Peyer's patch (tissue), 4 donors: ENCODE data around the gene ABHD6. TPM values are rescaled to one million over a fixed set of nuclear protein-coding genes. Genes with fewer than 3 reads are reported as not detected.
"Not testable (repeated sequence)": the region's sequence is repeated elsewhere in the genome, so short reads cannot be mapped to it uniquely, and the experiment has no call there.

Source experiments
- DNase-seq, 3 donors: peaks; one replicate each; pipeline ENCODE4 v3.0.0-alpha.2; 2017 to 2019
- H3K27ac ChIP-seq, 4 donors: fragments of 200-600 bp; sonication (generic); one replicate each; pipeline ENCODE4 v1.5.1; 2016 to 2019
- H3K27me3 ChIP-seq, 2 donors: fragments of 200-600 bp; sonication (generic); one replicate each; pipeline ENCODE4 v1.5.1; 2019
- H3K36me3 ChIP-seq, 3 donors: fragments of 200-600 bp; sonication (generic); one replicate each; pipeline ENCODE4 v1.5.1; 2016 to 2019
- H3K4me1 ChIP-seq, 4 donors: fragments of 200-600 bp; sonication (generic); one replicate each; pipeline ENCODE4 v1.5.1; 2016 to 2019
- H3K4me3 ChIP-seq, 4 donors: fragments of 200-600 bp; sonication (generic); 1 replicate in 3 of 4; 2 replicates in 1 of 4; pipeline ENCODE4 v1.5.1; 2016 to 2019; ENCODE audit warnings: mild to moderate bottlenecking in 1 of 4
- H3K9me3 ChIP-seq, 4 donors: fragments of 200-600 bp; sonication (generic); one replicate each; pipeline ENCODE4 v1.5.1; 2016 to 2019; ENCODE audit warnings: mild to moderate bottlenecking in 1 of 4
- POLR2A ChIP-seq, 2 donors: fragments of 450-650 bp; IDR thresholded peaks; one replicate each; pipeline ENCODE4 v1.5.1; 2017; ENCODE audit warnings: antibody characterized with exemption in 2 of 2, mild to moderate bottlenecking in 2 of 2, moderate library complexity in 2 of 2
- total RNA-seq, 4 donors: library from RNA; depleted of rRNA; stranded (reverse); fragments of >200 nt; gene quantifications; one replicate each; pipeline ENCODE4 v1.1.0, GENCODE V29; 2016
- TF ChIP-seq, protein P1 (sequence below), 6 experiments: fragments of 450-650 bp in 4 of 6; fragments of 200-600 bp in 2 of 6; sonication (generic) in 1 of 6; IDR thresholded peaks; one replicate each; pipeline ENCODE4 v1.5.1; 2017 to 2019; ENCODE audit warnings: antibody characterized with exemption in 6 of 6, mild to moderate bottlenecking in 3 of 6, moderate library complexity in 1 of 6

Gene ABHD6
- total RNA-seq, 4 donors from 2014 or later = 9.1 to 97.6 (median 55.7) TPM

DNA sequence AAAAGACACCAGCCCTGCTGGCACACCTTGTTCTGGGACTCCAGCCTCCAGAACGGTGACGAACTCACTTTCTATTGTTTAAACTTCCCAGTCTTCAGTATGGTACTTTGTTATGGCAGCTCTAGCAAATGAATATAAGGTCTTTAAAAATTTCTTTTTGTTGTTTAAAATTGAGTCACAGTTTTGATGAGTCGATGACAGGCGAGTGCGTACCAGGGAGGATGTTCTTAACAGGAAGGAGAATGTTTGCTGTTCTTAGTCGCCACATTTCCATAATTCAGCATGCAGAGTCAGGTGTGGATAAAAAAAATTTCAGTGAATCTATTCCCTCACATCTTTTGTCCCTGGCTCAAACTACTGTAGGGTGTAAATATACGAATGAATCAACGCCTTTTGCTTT is 39.2 kb upstream of the ABHD6 start:
- peaks cover 0 to 24% (median 0%) of the 10 kb centered on the region in 4 donors for H3K4me1 ChIP-seq
- H3K27me3 ChIP-seq = no peaks in the 10 kb centered on the region
- H3K36me3 ChIP-seq = no peaks in the 10 kb centered on the region
- no peaks in the 10 kb centered on the region for H3K9me3 ChIP-seq
- no peak for DNase-seq
- H3K4me3 ChIP-seq = no peak overlapping the region
- peak overlapping the region in 2 of 4 donors; percentile 8 to 30 for H3K27ac ChIP-seq
- no peak for TF ChIP-seq POLR2A (IDR thresholded peaks at IDR 0.05)

DNA sequence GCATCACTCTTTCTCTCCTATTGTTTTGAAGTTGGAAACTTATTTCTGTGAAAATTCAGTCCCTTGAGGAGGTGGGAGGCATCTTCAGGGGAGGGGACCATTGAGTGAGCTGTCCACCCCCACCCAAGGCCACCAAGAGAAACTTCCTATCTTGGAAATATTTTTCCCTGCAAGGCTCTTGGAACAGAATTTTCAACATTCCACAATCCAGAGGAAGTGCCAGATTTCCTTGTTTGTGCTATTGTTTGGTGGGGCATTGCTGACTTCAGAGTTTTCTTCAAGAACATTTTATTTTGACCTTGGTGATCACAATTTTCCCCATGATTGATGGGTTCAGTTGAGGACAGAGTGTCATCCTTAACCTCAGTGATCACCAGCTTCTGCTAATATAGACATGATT is 38.8 kb upstream of the ABHD6 start:
- H3K4me1 ChIP-seq = peaks cover 0 to 24% (median 0%) of the 10 kb centered on the region in 4 donors
- no peaks in the 10 kb centered on the region for H3K36me3 ChIP-seq
- H3K4me3 ChIP-seq = no peak overlapping the region
- H3K27ac ChIP-seq = peak overlapping the region in 2 of 4 donors; percentile 8 to 30
- TF ChIP-seq, protein P1, sequence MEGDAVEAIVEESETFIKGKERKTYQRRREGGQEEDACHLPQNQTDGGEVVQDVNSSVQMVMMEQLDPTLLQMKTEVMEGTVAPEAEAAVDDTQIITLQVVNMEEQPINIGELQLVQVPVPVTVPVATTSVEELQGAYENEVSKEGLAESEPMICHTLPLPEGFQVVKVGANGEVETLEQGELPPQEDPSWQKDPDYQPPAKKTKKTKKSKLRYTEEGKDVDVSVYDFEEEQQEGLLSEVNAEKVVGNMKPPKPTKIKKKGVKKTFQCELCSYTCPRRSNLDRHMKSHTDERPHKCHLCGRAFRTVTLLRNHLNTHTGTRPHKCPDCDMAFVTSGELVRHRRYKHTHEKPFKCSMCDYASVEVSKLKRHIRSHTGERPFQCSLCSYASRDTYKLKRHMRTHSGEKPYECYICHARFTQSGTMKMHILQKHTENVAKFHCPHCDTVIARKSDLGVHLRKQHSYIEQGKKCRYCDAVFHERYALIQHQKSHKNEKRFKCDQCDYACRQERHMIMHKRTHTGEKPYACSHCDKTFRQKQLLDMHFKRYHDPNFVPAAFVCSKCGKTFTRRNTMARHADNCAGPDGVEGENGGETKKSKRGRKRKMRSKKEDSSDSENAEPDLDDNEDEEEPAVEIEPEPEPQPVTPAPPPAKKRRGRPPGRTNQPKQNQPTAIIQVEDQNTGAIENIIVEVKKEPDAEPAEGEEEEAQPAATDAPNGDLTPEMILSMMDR (IDR thresholded peaks at IDR 0.05) = no peak
- no peak for TF ChIP-seq POLR2A (IDR thresholded peaks at IDR 0.05)
- no peak for DNase-seq
- H3K9me3 ChIP-seq = no peaks in the 10 kb centered on the region
- no peaks in the 10 kb centered on the region for H3K27me3 ChIP-seq

DNA sequence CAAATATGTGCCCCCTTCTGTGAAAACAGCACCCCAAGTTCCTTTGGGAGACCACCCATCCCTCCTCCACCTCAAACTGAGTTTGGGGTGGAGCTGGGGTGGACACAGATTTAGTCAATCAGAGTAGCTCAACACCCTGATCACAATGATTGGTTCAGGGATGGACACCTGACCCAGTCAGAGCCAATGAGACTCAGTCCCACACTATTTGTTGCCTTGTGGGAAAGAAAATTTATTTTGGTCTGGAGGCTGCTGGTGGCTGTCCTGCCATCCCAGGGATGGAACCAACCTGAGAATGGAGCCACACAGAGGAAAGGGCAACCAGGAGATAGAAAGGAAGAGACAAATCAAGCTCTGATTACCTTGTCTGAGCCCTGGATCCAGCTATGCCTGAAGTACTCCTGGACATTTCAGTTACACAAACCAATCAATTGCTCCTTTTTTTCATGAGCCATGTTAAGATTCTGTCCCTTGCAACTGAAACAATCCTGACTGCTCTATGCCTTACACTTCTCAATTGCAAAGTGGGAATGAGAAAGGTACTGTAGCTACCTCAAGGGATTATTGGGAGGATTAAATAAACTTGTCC is 37.4 kb upstream of the ABHD6 start:
- Histone ChIP-seq H3K36me3 (no peaks in the 10 kb centered on the region), H3K4me1 (peaks cover 0 to 24% (median 0%) of the 10 kb centered on the region in 4 donors), H3K4me3 (no peak overlapping the region), H3K27me3 (no peaks in the 10 kb centered on the region), H3K27ac (no peak overlapping the region), H3K9me3 (no peaks in the 10 kb centered on the region)
- no peak for DNase-seq
- TF ChIP-seq POLR2A (IDR thresholded peaks at IDR 0.05) = no peak
- TF ChIP-seq, protein P1 (IDR thresholded peaks at IDR 0.05) = no peak

DNA sequence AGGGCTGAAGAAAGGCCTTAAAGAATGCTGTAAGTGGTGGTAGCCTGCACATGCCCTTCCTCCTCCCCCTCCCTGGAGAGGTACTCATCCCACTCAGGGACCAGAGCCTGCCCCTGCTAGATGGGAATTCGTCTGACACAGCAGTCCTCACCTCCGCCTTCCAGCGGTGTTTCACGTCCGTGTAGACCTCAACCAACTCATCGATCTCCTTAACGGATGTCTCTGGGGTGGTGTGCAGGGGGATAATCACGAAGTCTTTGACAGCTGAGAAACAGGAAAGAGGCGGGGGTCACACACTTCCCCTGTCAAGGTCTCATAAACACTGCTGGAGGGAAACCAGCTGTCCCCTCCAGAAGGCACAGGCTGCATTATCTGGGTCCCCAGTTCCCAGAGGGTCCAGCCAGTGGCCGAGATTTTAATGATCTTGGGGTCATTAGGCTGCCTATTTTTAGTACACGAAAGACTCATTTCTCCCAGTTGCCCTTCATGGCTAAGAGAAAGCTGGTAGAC is 36.7 kb upstream of the ABHD6 start:
- Histone ChIP-seq H3K9me3 (no peaks in the 10 kb centered on the region), H3K36me3 (no peaks in the 10 kb centered on the region), H3K27me3 (no peaks in the 10 kb centered on the region), H3K4me1 (peaks cover 0 to 24% (median 0%) of the 10 kb centered on the region in 4 donors), H3K4me3 (no peak overlapping the region), H3K27ac (no peak overlapping the region)
- no peak for DNase-seq
- TF ChIP-seq POLR2A (IDR thresholded peaks at IDR 0.05) = no peak
- TF ChIP-seq, protein P1 (IDR thresholded peaks at IDR 0.05) = no peak

DNA sequence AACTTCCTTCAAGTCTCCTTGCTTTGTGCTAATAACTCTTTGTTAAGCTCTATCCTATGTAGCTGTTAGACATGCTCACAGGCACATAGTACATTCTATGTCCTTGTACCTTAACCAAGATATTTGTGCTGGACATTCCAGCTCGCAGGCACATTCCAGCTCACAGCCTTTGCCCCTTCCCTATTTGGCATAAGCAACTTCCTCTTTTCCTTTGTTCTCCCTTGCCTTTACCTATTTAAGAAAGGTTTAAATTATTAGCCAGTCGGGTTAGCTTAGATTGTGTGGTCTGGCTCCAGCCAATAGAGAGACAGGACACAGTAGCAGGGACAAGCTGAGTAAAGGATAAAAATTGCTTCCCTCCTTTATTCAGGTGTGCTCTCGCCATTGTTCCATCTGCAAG is 36.1 kb upstream of the ABHD6 start:
- H3K27me3 ChIP-seq, H3K4me3 ChIP-seq, H3K36me3 ChIP-seq, DNase-seq, H3K9me3 ChIP-seq, H3K27ac ChIP-seq: not testable (repeated sequence)
- H3K4me1 ChIP-seq = peaks cover 0 to 24% (median 0%) of the 10 kb centered on the region in 4 donors

DNA sequence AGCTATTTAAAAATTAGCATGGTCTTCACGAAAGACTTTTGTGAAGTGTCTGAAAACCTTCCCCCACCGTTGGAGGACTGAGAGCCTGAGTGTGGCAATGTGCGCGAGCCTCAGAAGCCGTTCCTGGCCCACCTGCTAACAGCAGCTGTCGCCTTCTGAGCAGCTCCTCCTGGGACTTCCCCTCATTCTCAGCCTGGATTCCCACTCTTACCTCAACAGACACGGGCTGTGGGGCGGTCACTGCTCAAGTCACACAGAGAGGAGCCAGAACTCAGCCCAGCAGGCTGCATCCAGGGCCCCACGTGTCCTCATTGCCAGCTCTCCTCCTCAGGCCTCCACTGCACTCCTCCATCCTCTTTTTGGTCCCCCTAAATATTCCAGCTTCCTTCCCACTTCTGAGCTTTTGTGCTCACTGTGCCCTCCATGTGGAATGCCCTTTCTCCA is 34.7 kb upstream of the ABHD6 start:
- H3K36me3 ChIP-seq = no peaks in the 10 kb centered on the region
- peak overlapping the region in 1 of 4 donors; percentile 22 for H3K27ac ChIP-seq
- H3K9me3 ChIP-seq = no peaks in the 10 kb centered on the region
- no peaks in the 10 kb centered on the region for H3K27me3 ChIP-seq
- DNase-seq = peak in 2 of 3 donors; percentile 63 to 65
- H3K4me3 ChIP-seq = no peak overlapping the region
- H3K4me1 ChIP-seq = peaks cover 0 to 18% (median 0%) of the 10 kb centered on the region in 4 donors
- TF ChIP-seq POLR2A (IDR thresholded peaks at IDR 0.05) = no peak
- TF ChIP-seq, protein P1 (IDR thresholded peaks at IDR 0.05) = no peak
